GM13976 (cell line): ENCODE data around the gene ADAMTS20.

Experiments used
- DNase-seq: peaks from one replicate; pipeline ENCODE4 v3.0.0; 2012; ENCODE audit warnings: low spot score
- in situ Hi-C: fragments of 300-500 bp; cut with MboI; formaldehyde crosslinking; loops from one replicate; pipeline ENCODE4 v1.12.0; 2022; ENCODE audit warnings: low sequenced_read_pairs, mixed read lengths, inconsistent platforms; ENCODE audit not compliant: unreplicated experiment
- TF ChIP-seq, protein P1 (sequence below): IDR thresholded peaks from 2 replicates; pipeline ENCODE4 v1.5.1; 2012; ENCODE audit warnings: borderline replicate concordance, mild to moderate bottlenecking; ENCODE audit not compliant: insufficient read depth; ENCODE audit errors: extremely low read depth, missing control alignments, control extremely low read depth

ADAMTS20 gene

DNA sequence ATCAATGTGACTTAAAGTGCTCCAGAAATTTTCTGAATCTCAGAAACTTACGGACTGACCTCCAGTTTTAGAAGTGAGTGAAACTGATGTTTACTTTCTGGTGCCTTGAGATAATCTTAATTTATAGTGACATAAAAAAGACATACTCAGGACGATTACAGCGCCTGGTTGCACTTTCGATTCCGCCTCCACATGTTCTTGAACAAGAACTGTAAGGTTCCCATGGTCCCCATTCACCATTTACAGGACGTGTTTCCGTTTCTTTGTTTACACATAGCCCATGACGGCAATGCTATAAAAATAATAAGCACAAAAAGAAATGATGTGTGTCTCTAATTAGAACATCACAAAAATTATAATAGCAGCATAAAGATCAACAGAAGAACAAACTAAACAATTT is 98.2 kb downstream of the ADAMTS20 start:
- no peak for DNase-seq
- in situ Hi-C loops: no loop called here
- TF ChIP-seq, protein P1, sequence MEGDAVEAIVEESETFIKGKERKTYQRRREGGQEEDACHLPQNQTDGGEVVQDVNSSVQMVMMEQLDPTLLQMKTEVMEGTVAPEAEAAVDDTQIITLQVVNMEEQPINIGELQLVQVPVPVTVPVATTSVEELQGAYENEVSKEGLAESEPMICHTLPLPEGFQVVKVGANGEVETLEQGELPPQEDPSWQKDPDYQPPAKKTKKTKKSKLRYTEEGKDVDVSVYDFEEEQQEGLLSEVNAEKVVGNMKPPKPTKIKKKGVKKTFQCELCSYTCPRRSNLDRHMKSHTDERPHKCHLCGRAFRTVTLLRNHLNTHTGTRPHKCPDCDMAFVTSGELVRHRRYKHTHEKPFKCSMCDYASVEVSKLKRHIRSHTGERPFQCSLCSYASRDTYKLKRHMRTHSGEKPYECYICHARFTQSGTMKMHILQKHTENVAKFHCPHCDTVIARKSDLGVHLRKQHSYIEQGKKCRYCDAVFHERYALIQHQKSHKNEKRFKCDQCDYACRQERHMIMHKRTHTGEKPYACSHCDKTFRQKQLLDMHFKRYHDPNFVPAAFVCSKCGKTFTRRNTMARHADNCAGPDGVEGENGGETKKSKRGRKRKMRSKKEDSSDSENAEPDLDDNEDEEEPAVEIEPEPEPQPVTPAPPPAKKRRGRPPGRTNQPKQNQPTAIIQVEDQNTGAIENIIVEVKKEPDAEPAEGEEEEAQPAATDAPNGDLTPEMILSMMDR: no peak

GRCh38 chr12:43444940-43445564 is 107.0 kb downstream of the ADAMTS20 start:
- in situ Hi-C loops: no loop called here
- DNase-seq: peak; percentile 18

DNA sequence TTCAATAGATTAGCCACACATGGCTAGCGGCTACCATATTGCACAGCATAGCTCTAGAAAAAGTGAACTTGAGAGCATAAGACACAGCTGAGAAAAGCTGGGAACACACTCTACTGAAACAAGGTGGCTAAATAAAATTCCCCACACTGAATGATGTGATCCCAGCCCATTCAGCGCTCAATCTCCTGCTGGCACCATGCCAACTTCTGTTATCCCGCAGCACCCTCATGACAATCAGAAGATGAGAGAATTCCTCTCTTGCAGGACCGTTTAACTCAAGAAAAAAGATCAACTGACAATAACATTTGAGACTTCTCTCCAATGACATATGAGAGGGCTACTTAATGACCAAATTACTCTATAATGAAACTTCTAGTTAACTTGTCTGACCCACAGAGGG is 115.4 kb downstream of the ADAMTS20 start:
- in situ Hi-C loops: no loop called here
- DNase-seq: no peak
- TF ChIP-seq, protein P1: no peak

More at GRCh38 chr12:43444940-43445564, 107.0 kb downstream of the ADAMTS20 start:
- TF ChIP-seq, protein P1: peak; percentile 53

GRCh38 chr12:43434614-43435013 is 117.4 kb downstream of the ADAMTS20 start:
- TF ChIP-seq, protein P1: no peak
- DNase-seq: no peak
- in situ Hi-C loops: no loop called here

DNA sequence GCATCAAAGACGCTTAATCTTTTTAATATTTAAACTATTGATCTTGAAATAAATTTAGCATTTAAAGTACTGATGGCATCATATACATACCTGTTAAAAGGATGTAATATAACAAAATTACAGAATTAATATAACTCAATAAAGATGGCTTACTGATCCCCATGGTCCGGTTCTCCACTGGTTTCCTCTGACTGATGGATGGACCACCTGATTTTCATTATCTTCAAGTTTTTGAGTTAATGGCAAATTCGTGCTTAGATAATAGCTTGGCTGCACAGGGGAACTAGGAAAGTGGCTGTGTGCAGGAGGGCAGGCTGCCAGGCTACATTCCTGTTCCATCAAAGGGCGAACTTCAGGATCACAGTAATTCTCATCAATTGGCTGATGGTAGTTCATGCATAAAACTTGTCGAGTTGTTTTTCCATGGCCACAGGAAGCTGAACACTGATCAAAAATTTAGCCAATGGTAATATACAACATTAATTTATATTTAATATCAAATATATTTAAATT is 123.9 kb downstream of the ADAMTS20 start:
- DNase-seq: no peak
- in situ Hi-C loops: no loop called here
- TF ChIP-seq, protein P1: no peak

DNA sequence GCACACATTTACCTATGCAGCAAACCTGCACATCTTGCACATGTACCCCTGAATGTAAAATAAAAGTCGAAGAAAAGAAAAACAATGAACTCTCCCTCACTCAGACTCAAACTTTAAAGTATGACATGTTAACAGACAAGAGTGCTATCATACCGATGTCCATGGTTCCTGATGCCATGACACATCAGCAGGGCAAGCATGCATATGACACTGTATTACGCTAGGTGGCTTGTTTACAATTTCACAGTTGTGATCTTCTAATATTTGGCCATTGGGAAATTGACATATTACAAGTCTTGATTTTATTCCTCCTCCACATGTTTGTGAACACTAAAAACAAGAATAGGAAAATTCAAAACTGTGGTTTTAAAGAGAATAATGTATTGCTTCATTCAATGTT is 126.6 kb downstream of the ADAMTS20 start:
- in situ Hi-C loops: no loop called here
- no peak for DNase-seq
- TF ChIP-seq, protein P1: no peak
